Measurements from ENCODE around the gene CA10.

DNA sequence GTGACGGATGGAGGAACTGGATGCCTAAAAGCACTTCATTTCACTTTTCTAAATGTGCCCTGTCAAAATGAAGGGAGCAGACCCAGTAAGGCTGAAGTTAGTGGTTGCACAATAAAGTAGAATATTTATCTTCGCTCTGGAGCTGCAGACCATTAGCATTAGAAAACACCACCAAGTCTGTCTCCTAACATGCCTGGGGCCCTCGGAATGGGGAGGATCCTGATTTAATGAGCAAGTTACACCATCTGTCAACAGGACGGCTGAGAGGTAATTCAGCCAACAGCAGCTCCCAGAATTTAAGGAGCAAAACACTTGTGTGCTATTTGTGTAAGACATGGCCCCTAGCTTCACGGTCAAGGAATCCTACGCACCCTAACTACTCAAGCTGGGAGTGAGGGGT lies 22.3 kb downstream of the CA10 start:
- no peak for TF ChIP-seq EZH2 (IDR thresholded peaks at IDR 0.05; ENCODE audit: insufficient read depth, poor library complexity, severe bottlenecking)
- no peak for TF ChIP-seq EZH2phosphoT487 (IDR thresholded peaks at IDR 0.05; ENCODE audit: insufficient read depth, low read depth)
